K562 (cell line): ENCODE measurements around the gene NLE1. TPM values are rescaled to one million over a fixed set of nuclear protein-coding genes. Genes with fewer than 3 reads are reported as not detected.
A peak's percentile ranks its signal among the peaks of the same experiment; 100 is the strongest.

Experiments
- ARID3A ChIP-seq: IDR thresholded peaks from 2 replicates; pipeline ENCODE4 v1.6.1; 2012; ENCODE audit warnings: low read depth, low read length, improper control_type of control experiment, borderline replicate concordance
- ATF3 ChIP-seq, 2 experiments: fragments of 450-650 bp in 1 of 2; sonication (generic) in 1 of 2; formaldehyde crosslinking in 1 of 2; IDR thresholded peaks in 1 of 2; conservative IDR thresholded peaks in 1 of 2; 2 replicates each; pipeline versions ENCODE4 v1.6.1 to v1.8.1; 2016 to 2023; ENCODE audit warnings: mild to moderate bottlenecking in 2 of 2, moderate library complexity in 2 of 2, inconsistent platforms in 1 of 2, missing genetic modification reagents in 1 of 2
- CAMTA2 ChIP-seq: fragments of 250-450 bp; sonication (Bioruptor Pico); conservative IDR thresholded peaks from 2 replicates; pipeline ENCODE4 v1.5.1; 2022
- CEBPZ ChIP-seq: fragments of 150-350 bp; IDR thresholded peaks from 2 replicates; pipeline ENCODE4 v1.6.1; 2014; ENCODE audit warnings: low read depth, mild to moderate bottlenecking, low read length, borderline replicate concordance
- CTCFL ChIP-seq: IDR thresholded peaks from 2 replicates; pipeline ENCODE4 v1.6.1; 2011; ENCODE audit warnings: borderline replicate concordance, low read depth, mild to moderate bottlenecking, moderate library complexity, low read length; ENCODE audit not compliant: insufficient read depth, poor library complexity, severe bottlenecking
- HMGXB4 ChIP-seq: sonication (generic); formaldehyde crosslinking; IDR thresholded peaks from 2 replicates; pipeline ENCODE4 v1.8.1; 2023; ENCODE audit warnings: mild to moderate bottlenecking, missing genetic modification reagents
- JUND ChIP-seq, 2 experiments: IDR thresholded peaks; 2 replicates in 1 of 2; 3 replicates in 1 of 2; pipeline ENCODE4 v1.6.1; 2011; ENCODE audit warnings: borderline replicate concordance in 2 of 2, low read depth in 2 of 2, low read length in 2 of 2, improper control_type of control experiment in 1 of 2, missing biosample characterization in 1 of 2, missing genetic modification characterization in 1 of 2, missing genetic modification reagents in 1 of 2
- KDM1A ChIP-seq, 2 experiments: fragments of 450-650 bp; IDR thresholded peaks; 2 replicates each; pipeline ENCODE4 v1.6.1; 2016; ENCODE audit warnings: mild to moderate bottlenecking in 2 of 2
- PHTF2 ChIP-seq: fragments of 250-450 bp; sonication (Bioruptor Pico); IDR thresholded peaks from 2 replicates; pipeline ENCODE4 v1.5.0; 2021; ENCODE audit warnings: mild to moderate bottlenecking
- SLC30A9 ChIP-seq: fragments of 250-450 bp; sonication (Bioruptor Pico); IDR thresholded peaks from 2 replicates; pipeline ENCODE4 v1.8.0; 2022; ENCODE audit warnings: mild to moderate bottlenecking, moderate library complexity
- TAF15 ChIP-seq: fragments of 200-400 bp; formaldehyde crosslinking; IDR thresholded peaks from 2 replicates; pipeline ENCODE4 v1.6.1; 2017; ENCODE audit warnings: mild to moderate bottlenecking, low read depth, low read length, moderate library complexity
- WHSC1 ChIP-seq: IDR thresholded peaks from one replicate; pipeline ENCODE4 v1.6.1; 2012; ENCODE audit warnings: low read length, control low read depth, inconsistent platforms
- ZFP30 ChIP-seq: fragments of 250-450 bp; sonication (Bioruptor Pico); IDR thresholded peaks from 2 replicates; pipeline ENCODE4 v1.8.0; 2022; ENCODE audit warnings: moderate library complexity, mild to moderate bottlenecking, inconsistent platforms, borderline replicate concordance
- ZNF197 ChIP-seq: fragments of 200-800 bp; sonication (Bioruptor generic); IDR thresholded peaks from 2 replicates; pipeline ENCODE4 v1.6.1; 2016; ENCODE audit warnings: low read depth, missing genetic modification characterization, missing compliant biosample characterization
- ZNF354B ChIP-seq: fragments of 250-450 bp; sonication (Bioruptor Pico); IDR thresholded peaks from 2 replicates; pipeline ENCODE4 v1.4.0; 2020
- polyA plus RNA-seq, 8 experiments: library from polyadenylated mRNA; depleted of rRNA in 4 of 8; stranded (reverse) in 5 of 8; unstranded in 3 of 8; fragments of >200 nt; fragmentation: Nextera tagmentation in 2 of 8; fragmentation: Illumina TruSeq in 1 of 8; extraction: Ambion mirVana in 2 of 8; extraction: Trizol in 1 of 8; gene quantifications; 2 replicates each; pipeline versions ENCODE4 v1.2.1 to v1.2.3, GENCODE V29; 2011 to 2014; ENCODE audit warnings: inconsistent platforms in 1 of 8, missing spikeins in 1 of 8
- total RNA-seq, 7 experiments: library from RNA; depleted of rRNA in 6 of 7; stranded (reverse); fragments of >200 nt in 6 of 7; fragmentation: Illumina TruSeq in 2 of 7; extraction: Trizol in 2 of 7; gene quantifications; 2 replicates each; pipeline versions ENCODE4 v1.2.1 to v1.2.3, GENCODE V29; 2011 to 2021; ENCODE audit warnings: low replicate concordance in 1 of 7

The NLE1 gene
- total and polyA plus RNA-seq, 9 of the 15 experiments (the other 6 are each of a cell fraction or from before 2014, with no cell fraction given), result 3.8 to 69.0 (median 29.4) TPM

GRCh38 chr17:35119370-35120165 lies 22.5 kb downstream of the NLE1 start, which contains the start of gene RAD51D (continued):
- no peak for TF ChIP-seq SLC30A9
- TF ChIP-seq ZNF354B (CRISPR knock-in tag), result no peak
- TF ChIP-seq ARID3A, result no peak
- no peak for TF ChIP-seq PHTF2 (CRISPR knock-in tag)
- TF ChIP-seq CAMTA2 (CRISPR knock-in tag), result no peak
- no peak for TF ChIP-seq KDM1A (IDR thresholded peaks at IDR 0.05)
- TF ChIP-seq CTCFL, result peak; percentile 71
- TF ChIP-seq ZNF197 (CRISPR knock-in tag), result no peak
- no peak for TF ChIP-seq WHSC1
- no peak for TF ChIP-seq ZFP30 (CRISPR knock-in tag)
- TF ChIP-seq ATF3 (IDR thresholded peaks at IDR 0.05), result no peak
- no peak for TF ChIP-seq ATF3 (CRISPR knock-in tag; conservative IDR thresholded peaks at IDR 0.05)
- TF ChIP-seq HMGXB4 (CRISPR knock-in tag), result 0 out of 2 replicates have a peak, but pooled peaks have one; percentile 74
- no peak for TF ChIP-seq TAF15
- TF ChIP-seq CEBPZ, result no peak
- TF ChIP-seq JUND (IDR thresholded peaks at IDR 0.05; ENCODE audit: borderline replicate concordance, low read depth, low read length), result no peak
- TF ChIP-seq JUND (tag; IDR thresholded peaks at IDR 0.05; ENCODE audit: borderline replicate concordance, low read depth, low read length), result no peak; the same call in 2 of the 3 replicates
